ENCODE data around the gene SLC37A1.

The SLC37A1 gene

GRCh38 chr21:42491328-42491727, 22.3 kb upstream of the SLC37A1 start:
- DNase-seq, result no peak
- peaks cover 4% of the 10 kb centered on the region for H3K27me3 Mint-ChIP-seq
- no peak overlapping the region for H3K27ac Mint-ChIP-seq
- no peak overlapping the region for H3K4me3 Mint-ChIP-seq
- H3K4me1 Mint-ChIP-seq (ENCODE audit: low read depth), result peaks cover 11% of the 10 kb centered on the region
- no peaks in the 10 kb centered on the region for H3K36me3 Mint-ChIP-seq (ENCODE audit: low read depth)
- no peaks in the 10 kb centered on the region for H3K9me3 Mint-ChIP-seq

GRCh38 chr21:42492201-42492600, 21.5 kb upstream of the SLC37A1 start:
- Mint-ChIP-seq H3K27ac (no peak overlapping the region), H3K27me3 (peaks cover under 1% of the 10 kb centered on the region), H3K4me3 (no peak overlapping the region), H3K36me3 (ENCODE audit: low read depth) (no peaks in the 10 kb centered on the region), H3K9me3 (no peaks in the 10 kb centered on the region), H3K4me1 (ENCODE audit: low read depth) (peaks cover 19% of the 10 kb centered on the region)
- DNase-seq, result no peak

GRCh38 chr21:42493109-42494060, 20.3 kb upstream of the SLC37A1 start:
- no peak for DNase-seq
- no peaks in the 10 kb centered on the region for H3K27me3 Mint-ChIP-seq
- peaks cover 20% of the 10 kb centered on the region for H3K4me1 Mint-ChIP-seq (ENCODE audit: low read depth)
- H3K36me3 Mint-ChIP-seq (ENCODE audit: low read depth), result no peaks in the 10 kb centered on the region
- H3K9me3 Mint-ChIP-seq, result no peaks in the 10 kb centered on the region
- no peak overlapping the region for H3K4me3 Mint-ChIP-seq
- H3K27ac Mint-ChIP-seq, result no peak overlapping the region

- no peaks in the 10 kb centered on the region for H3K9me3 Mint-ChIP-seq
- H3K27me3 Mint-ChIP-seq, result no peaks in the 10 kb centered on the region
- H3K4me1 Mint-ChIP-seq (ENCODE audit: low read depth), result peaks cover 20% of the 10 kb centered on the region
- no peak overlapping the region for H3K27ac Mint-ChIP-seq
- no peak for DNase-seq
- no peak overlapping the region for H3K4me3 Mint-ChIP-seq
- H3K36me3 Mint-ChIP-seq (ENCODE audit: low read depth), result no peaks in the 10 kb centered on the region
These were observed 18.6 kb upstream of the SLC37A1 start for GRCh38 chr21:42495027-42495426.

- no peak for DNase-seq
- Mint-ChIP-seq H3K27me3 (no peaks in the 10 kb centered on the region), H3K4me1 (ENCODE audit: low read depth) (peaks cover 20% of the 10 kb centered on the region), H3K4me3 (peak overlapping the region; percentile 87), H3K27ac (peak overlapping the region; percentile 88), H3K9me3 (no peaks in the 10 kb centered on the region), H3K36me3 (ENCODE audit: low read depth) (no peaks in the 10 kb centered on the region)
These were observed 17.9 kb upstream of the SLC37A1 start for GRCh38 chr21:42495765-42496119.

- peak within 1 kb of the TSS; percentile 88 for H3K27ac Mint-ChIP-seq
- H3K9me3 Mint-ChIP-seq, result no peaks in the 10 kb centered on the region
- H3K27me3 Mint-ChIP-seq, result no peaks in the 10 kb centered on the region
- peak; percentile 99 for DNase-seq
- H3K36me3 Mint-ChIP-seq (ENCODE audit: low read depth), result no peaks in the 10 kb centered on the region
- H3K4me3 Mint-ChIP-seq, result peak within 1 kb of the TSS; percentile 87
- peaks cover 20% of the 10 kb centered on the region for H3K4me1 Mint-ChIP-seq (ENCODE audit: low read depth)
These were observed 17.4 kb upstream of the SLC37A1 start, which contains the start of gene RSPH1 for GRCh38 chr21:42496120-42496838. TSS of gene RSPH1 (minus strand) at chr21:42496224. CDS start at chr21:42496186, 38 bp downstream.

GRCh38 chr21:42496839-42497202, 16.8 kb upstream of the SLC37A1 start:
- H3K27me3 Mint-ChIP-seq, result no peaks in the 10 kb centered on the region
- peak overlapping the region; percentile 87 for H3K4me3 Mint-ChIP-seq
- no peaks in the 10 kb centered on the region for H3K9me3 Mint-ChIP-seq
- DNase-seq, result no peak
- peak overlapping the region; percentile 88 for H3K27ac Mint-ChIP-seq
- peaks cover 20% of the 10 kb centered on the region for H3K4me1 Mint-ChIP-seq (ENCODE audit: low read depth)
- no peaks in the 10 kb centered on the region for H3K36me3 Mint-ChIP-seq (ENCODE audit: low read depth)

GRCh38 chr21:42498012-42498411, 15.6 kb upstream of the SLC37A1 start:
- Mint-ChIP-seq H3K27ac (no peak overlapping the region), H3K9me3 (no peaks in the 10 kb centered on the region), H3K36me3 (ENCODE audit: low read depth) (no peaks in the 10 kb centered on the region), H3K27me3 (no peaks in the 10 kb centered on the region), H3K4me3 (no peak overlapping the region), H3K4me1 (ENCODE audit: low read depth) (peaks cover 17% of the 10 kb centered on the region)
- DNase-seq, result no peak

- DNase-seq, result no peak
- H3K9me3 Mint-ChIP-seq, result no peaks in the 10 kb centered on the region
- H3K4me1 Mint-ChIP-seq (ENCODE audit: low read depth), result peaks cover 24% of the 10 kb centered on the region
- H3K4me3 Mint-ChIP-seq, result no peak overlapping the region
- H3K27me3 Mint-ChIP-seq, result no peaks in the 10 kb centered on the region
- no peaks in the 10 kb centered on the region for H3K36me3 Mint-ChIP-seq (ENCODE audit: low read depth)
- H3K27ac Mint-ChIP-seq, result no peak overlapping the region
These were observed 14.1 kb upstream of the SLC37A1 start for GRCh38 chr21:42499444-42500112.

- Mint-ChIP-seq H3K4me3 (no peak overlapping the region), H3K36me3 (ENCODE audit: low read depth) (no peaks in the 10 kb centered on the region), H3K9me3 (no peaks in the 10 kb centered on the region), H3K4me1 (ENCODE audit: low read depth) (peaks cover 24% of the 10 kb centered on the region), H3K27me3 (no peaks in the 10 kb centered on the region), H3K27ac (no peak overlapping the region)
- no peak for DNase-seq
These were observed 13.4 kb upstream of the SLC37A1 start for GRCh38 chr21:42500225-42500624.

- Mint-ChIP-seq H3K27ac (no peak overlapping the region), H3K27me3 (no peaks in the 10 kb centered on the region), H3K4me1 (ENCODE audit: low read depth) (peaks cover 20% of the 10 kb centered on the region), H3K9me3 (no peaks in the 10 kb centered on the region), H3K36me3 (ENCODE audit: low read depth) (no peaks in the 10 kb centered on the region), H3K4me3 (no peak overlapping the region)
- no peak for DNase-seq
These were observed 12.9 kb upstream of the SLC37A1 start for GRCh38 chr21:42500736-42501135.

- Mint-ChIP-seq H3K27ac (no peak overlapping the region), H3K36me3 (ENCODE audit: low read depth) (no peaks in the 10 kb centered on the region)
- DNase-seq, result no peak
These were observed 9.9 kb upstream of the SLC37A1 start for GRCh38 chr21:42503711-42504110.

GRCh38 chr21:42505090-42505726, 8.4 kb upstream of the SLC37A1 start:
- no peak for DNase-seq
- Mint-ChIP-seq H3K9me3 (no peaks in the 10 kb centered on the region), H3K36me3 (ENCODE audit: low read depth) (no peaks in the 10 kb centered on the region), H3K27ac (no peak overlapping the region), H3K4me1 (ENCODE audit: low read depth) (peaks cover 7% of the 10 kb centered on the region), H3K27me3 (no peaks in the 10 kb centered on the region), H3K4me3 (no peak overlapping the region)

More at GRCh38 chr21:42503711-42504110, 9.9 kb upstream of the SLC37A1 start:
- no peaks in the 10 kb centered on the region for H3K27me3 Mint-ChIP-seq
- peaks cover 7% of the 10 kb centered on the region for H3K4me1 Mint-ChIP-seq (ENCODE audit: low read depth)
- no peaks in the 10 kb centered on the region for H3K9me3 Mint-ChIP-seq
- H3K4me3 Mint-ChIP-seq, result no peak overlapping the region

GRCh38 chr21:42507418-42507817, 6.2 kb upstream of the SLC37A1 start:
- H3K9me3 Mint-ChIP-seq, result no peaks in the 10 kb centered on the region
- H3K36me3 Mint-ChIP-seq (ENCODE audit: low read depth), result no peaks in the 10 kb centered on the region
- H3K27ac Mint-ChIP-seq, result no peak overlapping the region
- no peak overlapping the region for H3K4me3 Mint-ChIP-seq
- peaks cover 7% of the 10 kb centered on the region for H3K4me1 Mint-ChIP-seq (ENCODE audit: low read depth)
- no peak for DNase-seq
- H3K27me3 Mint-ChIP-seq, result no peaks in the 10 kb centered on the region
